HepG2 (cell line): ENCODE results near the gene SUPV3L1. TPM values are rescaled to one million over a fixed set of nuclear protein-coding genes. Genes with fewer than 3 reads are reported as not detected.

Experiments used
- ATAC-seq: fragments of 200-7000 bp; cut with Tn5 transposase; 3 replicates; pipeline ENCODE4 v1.9.1; 2020; ENCODE audit warnings: mild to moderate bottlenecking, moderate library complexity
- BruUV-seq: library from RNA; stranded (reverse); fragments of 400-500 nt; replicated peaks from 2 replicates; lab custom pipeline; 2021; lab: Mats Ljungman, UMichigan
- CTCF ChIA-PET: fragments of 300-600 bp; formaldehyde crosslinking; extraction: SDS; loops from one replicate; lab custom pipeline; 2021; ENCODE audit warnings: low total read pairs, inconsistent platforms, low intra/inter-chr PET ratio; lab: Yijun Ruan, JAX
- POLR2A ChIA-PET: fragments of 350-600 bp; sonication (Branson Sonifier 250); formaldehyde crosslinking; loops from one replicate; lab custom pipeline; 2020; ENCODE audit warnings: antibody characterized with exemption, inconsistent platforms; lab: Yijun Ruan, JAX
- DNase-seq: peaks from one replicate; pipeline ENCODE4 v3.0.0-alpha.2; 2015; ENCODE audit warnings: low spot score
- FAIRE-seq: peaks from 3 replicates; lab custom pipeline; 2011; peaks lifted over from hg19 to GRCh38; lab: Jason Lieb, UNC
- H2AFZ ChIP-seq: one replicate; pipeline ENCODE4 v1.6.1; 2011; ENCODE audit warnings: low read length, inconsistent platforms
- H3K27ac ChIP-seq: fragments of 300-600 bp; 3 replicates; pipeline ENCODE4 v1.8.0; 2011; ENCODE audit warnings: mixed run types, mild to moderate bottlenecking, mixed read lengths, low read length, inconsistent platforms; ENCODE audit not compliant: insufficient read depth; ENCODE audit errors: extremely low read length
- H3K27me3 ChIP-seq, 2 experiments: fragments of 200-600 bp in 1 of 2; 2 replicates in 1 of 2; 3 replicates in 1 of 2; pipeline versions ENCODE4 v1.6.0 to v1.8.0; 2011; ENCODE audit warnings: low read length in 2 of 2, mild to moderate bottlenecking in 2 of 2, moderate library complexity in 2 of 2, inconsistent platforms in 1 of 2; ENCODE audit not compliant: insufficient read depth in 2 of 2, control insufficient read depth in 1 of 2
- H3K36me3 ChIP-seq, 2 experiments: fragments of 200-600 bp in 1 of 2; replicated peaks in 1 of 2; 2 replicates in 1 of 2; 3 replicates in 1 of 2; pipeline versions ENCODE4 v1.5.1 to v1.8.0; 2011; ENCODE audit warnings: low read length in 2 of 2, inconsistent platforms in 1 of 2; ENCODE audit not compliant: insufficient read depth in 2 of 2, control insufficient read depth in 1 of 2
- H3K4me1 ChIP-seq: 2 replicates; pipeline ENCODE4 v1.5.1; 2012; ENCODE audit warnings: low read length, inconsistent platforms; ENCODE audit not compliant: insufficient read depth
- H3K4me2 ChIP-seq: 2 replicates; pipeline ENCODE4 v1.6.0; 2011; ENCODE audit warnings: low read depth, low read length, inconsistent platforms
- H3K4me3 ChIP-seq, 3 experiments: fragments of 200-600 bp in 1 of 3; sonication (generic), shearing (Covaris generic) in 1 of 3; replicated peaks in 1 of 3; 2 replicates each; pipeline ENCODE4 v1.5.1; 2011 to 2016; ENCODE audit warnings: low read length in 3 of 3, inconsistent platforms in 2 of 3, low read depth in 2 of 3, mild to moderate bottlenecking in 2 of 3, control low read depth in 1 of 3, mixed read lengths in 1 of 3; ENCODE audit not compliant: insufficient read depth in 1 of 3
- H3K79me2 ChIP-seq: one replicate; pipeline ENCODE4 v1.6.1; 2011; ENCODE audit warnings: low read length, inconsistent platforms; ENCODE audit not compliant: insufficient read depth
- H3K9ac ChIP-seq: 2 replicates; pipeline ENCODE4 v1.6.0; 2011; ENCODE audit warnings: mild to moderate bottlenecking, low read depth, low read length, inconsistent platforms; ENCODE audit not compliant: insufficient read depth
- H3K9me3 ChIP-seq: 2 replicates; pipeline ENCODE4 v1.5.1; 2012; ENCODE audit warnings: mild to moderate bottlenecking, low read length
- H4K20me1 ChIP-seq: 2 replicates; pipeline ENCODE4 v1.6.0; 2011; ENCODE audit warnings: inconsistent platforms, mild to moderate bottlenecking, low read length, moderate library complexity; ENCODE audit not compliant: insufficient read depth
- NCOR1 ChIP-seq: fragments of 200-600 bp; sonication (generic); IDR thresholded peaks from 2 replicates; pipeline ENCODE4 v1.7.0; 2017; ENCODE audit warnings: antibody characterized with exemption, low read length, borderline replicate concordance
- PHF5A ChIP-seq: IDR thresholded peaks from one replicate; pipeline ENCODE4 v1.6.1; 2018; ENCODE audit warnings: low read depth, missing genetic modification reagents; ENCODE audit not compliant: unreplicated experiment
- POLR2A ChIP-seq, 2 experiments: IDR thresholded peaks; 2 replicates each; pipeline ENCODE4 v1.6.1; 2011; ENCODE audit warnings: low read depth in 2 of 2, low read length in 2 of 2, mild to moderate bottlenecking in 1 of 2, moderate library complexity in 1 of 2; ENCODE audit not compliant: insufficient read depth in 1 of 2
- SALL1 ChIP-seq: sonication (generic); formaldehyde crosslinking; IDR thresholded peaks from 2 replicates; pipeline ENCODE4 v1.8.0; 2022; ENCODE audit warnings: mild to moderate bottlenecking, missing genetic modification reagents
- TRAFD1 ChIP-seq: sonication (generic); formaldehyde crosslinking; IDR thresholded peaks from 2 replicates; pipeline ENCODE4 v1.5.1; 2020; ENCODE audit warnings: missing genetic modification reagents, mild to moderate bottlenecking, borderline replicate concordance
- ZHX1 ChIP-seq: sonication (generic); formaldehyde crosslinking; IDR thresholded peaks from 2 replicates; pipeline ENCODE4 v1.8.1; 2022; ENCODE audit warnings: low read depth, mild to moderate bottlenecking, missing genetic modification reagents
- ZNF318 ChIP-seq: sonication (generic); formaldehyde crosslinking; IDR thresholded peaks from 2 replicates; pipeline ENCODE4 v1.4.0; 2020; ENCODE audit warnings: mild to moderate bottlenecking, missing genetic modification reagents
- ZNF557 ChIP-seq: sonication (generic); formaldehyde crosslinking; IDR thresholded peaks from 2 replicates; pipeline ENCODE4 v1.4.0; 2020; ENCODE audit warnings: missing genetic modification reagents
- ZNF740 ChIP-seq: sonication (generic); formaldehyde crosslinking; IDR thresholded peaks from 2 replicates; pipeline ENCODE4 v1.4.0; 2020; ENCODE audit warnings: missing genetic modification reagents
- WGBS: methylation state at CpG from one replicate; pipeline ENCODE4 v1.1.6; 2017; ENCODE audit warnings: low lambda C conversion rate; 5-methylcytosine and 5-hydroxymethylcytosine counted together
- in situ Hi-C: cut with HindIII; loops from 2 replicates; pipeline ENCODE4 v1.10.0; 2017; ENCODE audit warnings: low pct_unique_long_range_greater_than_20kb; ENCODE audit not compliant: extremely low pct_ligation_motif_present
- intact Hi-C: fragments of 100-400 bp; cut with micrococcal nuclease; formaldehyde crosslinking; loops from one replicate; pipeline ENCODE4 v1.10.0; 2022; ENCODE audit not compliant: unreplicated experiment
- polyA plus RNA-seq, 8 experiments: library from polyadenylated mRNA; depleted of rRNA in 3 of 8; stranded (reverse) in 7 of 8; unstranded in 1 of 8; fragments of >200 nt; fragmentation: Illumina TruSeq in 4 of 8; extraction: Trizol in 4 of 8; gene quantifications; 2 replicates each; pipeline versions ENCODE4 v1.2.1 to v1.2.3, GENCODE V29; 2011 to 2016; ENCODE audit warnings: low read depth in 4 of 8, missing spikeins in 1 of 8, mixed read lengths in 1 of 8; ENCODE audit not compliant: insufficient read depth in 1 of 8
- total RNA-seq, 5 experiments: library from RNA; depleted of rRNA; stranded (reverse); fragments of >200 nt; fragmentation: Illumina TruSeq; extraction: Trizol; gene quantifications; 2 replicates each; pipeline ENCODE4 v1.2.3, GENCODE V29; 2016; ENCODE audit warnings: low read depth in 1 of 5

SUPV3L1 gene
- total and polyA plus RNA-seq, 2 of the 13 experiments (the other 11 are each of a cell fraction or from before 2014, with no cell fraction given): 28.8 to 45.7 TPM

GRCh38 chr10:69229616-69229916 is 49.5 kb downstream of the SUPV3L1 start:
- Histone ChIP-seq H3K4me3 (peak overlapping the region in 1 of 3 experiments; percentile 28; a peak in 1 of 6 replicates), H3K27me3 (no peaks in the 10 kb centered on the region), H2AFZ (no peak overlapping the region), H3K4me2 (peak overlapping the region; percentile 50), H4K20me1 (no peaks in the 10 kb centered on the region), H3K9me3 (no peaks in the 10 kb centered on the region), H3K36me3 (no peaks in the 10 kb centered on the region; a peak in 3 of 5 replicates), H3K4me1 (peaks cover 37% of the 10 kb centered on the region), H3K79me2 (no peaks in the 10 kb centered on the region), H3K9ac (no peak overlapping the region), H3K27ac (peak overlapping the region; percentile 62)
- no peak for DNase-seq
- no TSS peak for BruUV-seq
- WGBS: 86% methylated on average over 8 of the region's 8 CpGs
- intact Hi-C loops: no loop called here
- CTCF ChIA-PET: no interaction called here
- in situ Hi-C loops: no loop called here
- no peak for FAIRE-seq
- POLR2A ChIA-PET: interaction anchor here (1.0 to 1.5 kb wide), 2 partner anchors 9 to 50 kb away, joined by 3 to 12 read pairs; partner anchors contain the start of genes HKDC1 and SUPV3L1
- no peak for ATAC-seq
- TF ChIP-seq PHF5A (CRISPR knock-in tag) (no peak), TRAFD1 (CRISPR knock-in tag) (no peak), POLR2A (IDR thresholded peaks at IDR 0.05; ENCODE audit: insufficient read depth in 1 of 2, low read depth in 2 of 2, low read length in 2 of 2) (0 out of 4 replicates have a peak, but pooled peaks of 1 of the 2 experiments have one; percentile 26), ZNF557 (CRISPR knock-in tag) (no peak), ZNF318 (CRISPR knock-in tag) (no peak), ZNF740 (CRISPR knock-in tag) (no peak), SALL1 (CRISPR knock-in tag) (0 out of 2 replicates have a peak, but pooled peaks have one; percentile 2), NCOR1 (no peak), ZHX1 (CRISPR knock-in tag) (no peak)
